HepG2 (cell line): Measurements from ENCODE around the gene MTUS2. TPM values are rescaled to one million over a fixed set of nuclear protein-coding genes. Genes with fewer than 3 reads are reported as not detected.

Experiments used
- ATAC-seq: fragments of 200-7000 bp; cut with Tn5 transposase; 3 replicates; pipeline ENCODE4 v1.9.1; 2020; ENCODE audit warnings: mild to moderate bottlenecking, moderate library complexity
- BruUV-seq: library from RNA; stranded (reverse); fragments of 400-500 nt; replicated peaks from 2 replicates; lab custom pipeline; 2021; lab: Mats Ljungman, UMichigan
- CTCF ChIA-PET: fragments of 300-600 bp; formaldehyde crosslinking; extraction: SDS; loops from one replicate; lab custom pipeline; 2021; ENCODE audit warnings: low total read pairs, inconsistent platforms, low intra/inter-chr PET ratio; lab: Yijun Ruan, JAX
- POLR2A ChIA-PET: fragments of 350-600 bp; sonication (Branson Sonifier 250); formaldehyde crosslinking; loops from one replicate; lab custom pipeline; 2020; ENCODE audit warnings: antibody characterized with exemption, inconsistent platforms; lab: Yijun Ruan, JAX
- DNase-seq: peaks from one replicate; pipeline ENCODE4 v3.0.0-alpha.2; 2015; ENCODE audit warnings: low spot score
- FAIRE-seq: peaks from 3 replicates; lab custom pipeline; 2011; peaks lifted over from hg19 to GRCh38; lab: Jason Lieb, UNC
- H2AFZ ChIP-seq: one replicate; pipeline ENCODE4 v1.6.1; 2011; ENCODE audit warnings: low read length, inconsistent platforms
- H3K27ac ChIP-seq: fragments of 300-600 bp; 3 replicates; pipeline ENCODE4 v1.8.0; 2011; ENCODE audit warnings: mixed run types, mild to moderate bottlenecking, mixed read lengths, low read length, inconsistent platforms; ENCODE audit not compliant: insufficient read depth; ENCODE audit errors: extremely low read length
- H3K27me3 ChIP-seq, 2 experiments: fragments of 200-600 bp in 1 of 2; 2 replicates in 1 of 2; 3 replicates in 1 of 2; pipeline versions ENCODE4 v1.6.0 to v1.8.0; 2011; ENCODE audit warnings: low read length in 2 of 2, mild to moderate bottlenecking in 2 of 2, moderate library complexity in 2 of 2, inconsistent platforms in 1 of 2; ENCODE audit not compliant: insufficient read depth in 2 of 2, control insufficient read depth in 1 of 2
- H3K36me3 ChIP-seq, 2 experiments: fragments of 200-600 bp in 1 of 2; replicated peaks in 1 of 2; 2 replicates in 1 of 2; 3 replicates in 1 of 2; pipeline versions ENCODE4 v1.5.1 to v1.8.0; 2011; ENCODE audit warnings: low read length in 2 of 2, inconsistent platforms in 1 of 2; ENCODE audit not compliant: insufficient read depth in 2 of 2, control insufficient read depth in 1 of 2
- H3K4me1 ChIP-seq: 2 replicates; pipeline ENCODE4 v1.5.1; 2012; ENCODE audit warnings: low read length, inconsistent platforms; ENCODE audit not compliant: insufficient read depth
- H3K4me2 ChIP-seq: 2 replicates; pipeline ENCODE4 v1.6.0; 2011; ENCODE audit warnings: low read depth, low read length, inconsistent platforms
- H3K4me3 ChIP-seq, 3 experiments: fragments of 200-600 bp in 1 of 3; sonication (generic), shearing (Covaris generic) in 1 of 3; replicated peaks in 1 of 3; 2 replicates each; pipeline ENCODE4 v1.5.1; 2011 to 2016; ENCODE audit warnings: low read length in 3 of 3, inconsistent platforms in 2 of 3, low read depth in 2 of 3, mild to moderate bottlenecking in 2 of 3, control low read depth in 1 of 3, mixed read lengths in 1 of 3; ENCODE audit not compliant: insufficient read depth in 1 of 3
- H3K79me2 ChIP-seq: one replicate; pipeline ENCODE4 v1.6.1; 2011; ENCODE audit warnings: low read length, inconsistent platforms; ENCODE audit not compliant: insufficient read depth
- H3K9ac ChIP-seq: 2 replicates; pipeline ENCODE4 v1.6.0; 2011; ENCODE audit warnings: mild to moderate bottlenecking, low read depth, low read length, inconsistent platforms; ENCODE audit not compliant: insufficient read depth
- H3K9me3 ChIP-seq: 2 replicates; pipeline ENCODE4 v1.5.1; 2012; ENCODE audit warnings: mild to moderate bottlenecking, low read length
- H4K20me1 ChIP-seq: 2 replicates; pipeline ENCODE4 v1.6.0; 2011; ENCODE audit warnings: inconsistent platforms, mild to moderate bottlenecking, low read length, moderate library complexity; ENCODE audit not compliant: insufficient read depth
- FOXC1 ChIP-seq: sonication (generic); formaldehyde crosslinking; IDR thresholded peaks from 2 replicates; pipeline ENCODE4 v1.8.0; 2022; ENCODE audit warnings: mild to moderate bottlenecking, missing genetic modification reagents, borderline replicate concordance
- KDM3A ChIP-seq: IDR thresholded peaks from 2 replicates; pipeline ENCODE4 v1.6.1; 2018; ENCODE audit warnings: low read depth, missing compliant biosample characterization
- POGZ ChIP-seq: sonication (generic); formaldehyde crosslinking; IDR thresholded peaks from 2 replicates; pipeline ENCODE4 v1.4.0; 2020; ENCODE audit warnings: mild to moderate bottlenecking, missing genetic modification reagents
- RBM22 ChIP-seq: fragments of 200-400 bp; formaldehyde crosslinking; optimal IDR thresholded peaks from 2 replicates; pipeline ENCODE3; 2017; ENCODE audit warnings: mild to moderate bottlenecking, low read length, moderate library complexity
- TEAD3 ChIP-seq: optimal IDR thresholded peaks from 2 replicates; pipeline ENCODE3; 2016; ENCODE audit warnings: borderline replicate concordance
- ZNF143 ChIP-seq: sonication (generic); formaldehyde crosslinking; IDR thresholded peaks from 2 replicates; pipeline ENCODE4 v1.4.0; 2020; ENCODE audit warnings: missing genetic modification reagents
- ZNF333 ChIP-seq: sonication (generic); formaldehyde crosslinking; IDR thresholded peaks from 2 replicates; pipeline ENCODE4 v1.4.0; 2020; ENCODE audit warnings: mild to moderate bottlenecking, missing genetic modification reagents, borderline replicate concordance
- ZNF570 ChIP-seq: sonication (generic); formaldehyde crosslinking; IDR thresholded peaks from 2 replicates; pipeline ENCODE4 v1.4.0; 2020; ENCODE audit warnings: mild to moderate bottlenecking, missing genetic modification reagents, borderline replicate concordance
- WGBS: methylation state at CpG from one replicate; pipeline ENCODE4 v1.1.6; 2017; ENCODE audit warnings: low lambda C conversion rate; 5-methylcytosine and 5-hydroxymethylcytosine counted together
- in situ Hi-C: cut with HindIII; loops from 2 replicates; pipeline ENCODE4 v1.10.0; 2017; ENCODE audit warnings: low pct_unique_long_range_greater_than_20kb; ENCODE audit not compliant: extremely low pct_ligation_motif_present
- intact Hi-C: fragments of 100-400 bp; cut with micrococcal nuclease; formaldehyde crosslinking; loops from one replicate; pipeline ENCODE4 v1.10.0; 2022; ENCODE audit not compliant: unreplicated experiment
- polyA plus RNA-seq, 8 experiments: library from polyadenylated mRNA; depleted of rRNA in 3 of 8; stranded (reverse) in 7 of 8; unstranded in 1 of 8; fragments of >200 nt; fragmentation: Illumina TruSeq in 4 of 8; extraction: Trizol in 4 of 8; gene quantifications; 2 replicates each; pipeline versions ENCODE4 v1.2.1 to v1.2.3, GENCODE V29; 2011 to 2016; ENCODE audit warnings: low read depth in 4 of 8, missing spikeins in 1 of 8, mixed read lengths in 1 of 8; ENCODE audit not compliant: insufficient read depth in 1 of 8
- total RNA-seq, 5 experiments: library from RNA; depleted of rRNA; stranded (reverse); fragments of >200 nt; fragmentation: Illumina TruSeq; extraction: Trizol; gene quantifications; 2 replicates each; pipeline ENCODE4 v1.2.3, GENCODE V29; 2016; ENCODE audit warnings: low read depth in 1 of 5
- TF ChIP-seq, protein P1 (sequence below): sonication (generic); formaldehyde crosslinking; IDR thresholded peaks from 2 replicates; pipeline ENCODE4 v1.4.0; 2020; ENCODE audit warnings: low read depth, mild to moderate bottlenecking, missing genetic modification reagents
- TF ChIP-seq, protein P2 (sequence below): sonication (generic); formaldehyde crosslinking; IDR thresholded peaks from 2 replicates; pipeline ENCODE4 v1.4.0; 2020; ENCODE audit warnings: low read depth, missing genetic modification reagents
- TF ChIP-seq, protein P3 (sequence below): sonication (generic); formaldehyde crosslinking; IDR thresholded peaks from 2 replicates; pipeline ENCODE4 v1.9.0; 2021; ENCODE audit warnings: mild to moderate bottlenecking, missing genetic modification reagents

The MTUS2 gene
- total and polyA plus RNA-seq, 2 of the 13 experiments (the other 11 are each of a cell fraction or from before 2014, with no cell fraction given), result not detected

DNA sequence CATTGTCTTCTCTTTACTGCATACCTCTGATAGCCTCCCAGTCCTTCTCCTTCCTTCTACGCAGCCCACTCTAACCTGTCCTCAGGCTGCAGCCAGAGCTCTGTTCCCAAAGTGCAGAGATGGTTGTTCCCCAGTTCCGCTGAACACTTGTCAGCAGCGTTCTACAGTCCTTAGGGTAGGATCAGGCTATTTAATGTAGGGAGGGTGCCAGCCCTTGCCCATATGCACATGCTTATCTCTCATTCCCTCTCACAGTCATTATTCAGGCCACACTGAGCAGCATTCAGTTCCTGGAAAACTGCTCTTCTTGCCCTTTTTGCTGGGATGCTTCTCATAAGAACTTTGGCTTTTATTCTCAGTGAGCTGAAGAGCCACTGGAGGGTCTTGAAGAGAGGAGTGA lies 180.7 kb downstream of the MTUS2 start (continued):
- TF ChIP-seq ZNF333 (no peak), FOXC1 (CRISPR knock-in tag) (no peak), RBM22 (no peak), ZNF143 (no peak), ZNF570 (no peak)
- TF ChIP-seq, protein P1, sequence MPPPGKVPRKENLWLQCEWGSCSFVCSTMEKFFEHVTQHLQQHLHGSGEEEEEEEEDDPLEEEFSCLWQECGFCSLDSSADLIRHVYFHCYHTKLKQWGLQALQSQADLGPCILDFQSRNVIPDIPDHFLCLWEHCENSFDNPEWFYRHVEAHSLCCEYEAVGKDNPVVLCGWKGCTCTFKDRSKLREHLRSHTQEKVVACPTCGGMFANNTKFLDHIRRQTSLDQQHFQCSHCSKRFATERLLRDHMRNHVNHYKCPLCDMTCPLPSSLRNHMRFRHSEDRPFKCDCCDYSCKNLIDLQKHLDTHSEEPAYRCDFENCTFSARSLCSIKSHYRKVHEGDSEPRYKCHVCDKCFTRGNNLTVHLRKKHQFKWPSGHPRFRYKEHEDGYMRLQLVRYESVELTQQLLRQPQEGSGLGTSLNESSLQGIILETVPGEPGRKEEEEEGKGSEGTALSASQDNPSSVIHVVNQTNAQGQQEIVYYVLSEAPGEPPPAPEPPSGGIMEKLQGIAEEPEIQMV (CRISPR knock-in tag), result no peak
- TF ChIP-seq, protein P2, sequence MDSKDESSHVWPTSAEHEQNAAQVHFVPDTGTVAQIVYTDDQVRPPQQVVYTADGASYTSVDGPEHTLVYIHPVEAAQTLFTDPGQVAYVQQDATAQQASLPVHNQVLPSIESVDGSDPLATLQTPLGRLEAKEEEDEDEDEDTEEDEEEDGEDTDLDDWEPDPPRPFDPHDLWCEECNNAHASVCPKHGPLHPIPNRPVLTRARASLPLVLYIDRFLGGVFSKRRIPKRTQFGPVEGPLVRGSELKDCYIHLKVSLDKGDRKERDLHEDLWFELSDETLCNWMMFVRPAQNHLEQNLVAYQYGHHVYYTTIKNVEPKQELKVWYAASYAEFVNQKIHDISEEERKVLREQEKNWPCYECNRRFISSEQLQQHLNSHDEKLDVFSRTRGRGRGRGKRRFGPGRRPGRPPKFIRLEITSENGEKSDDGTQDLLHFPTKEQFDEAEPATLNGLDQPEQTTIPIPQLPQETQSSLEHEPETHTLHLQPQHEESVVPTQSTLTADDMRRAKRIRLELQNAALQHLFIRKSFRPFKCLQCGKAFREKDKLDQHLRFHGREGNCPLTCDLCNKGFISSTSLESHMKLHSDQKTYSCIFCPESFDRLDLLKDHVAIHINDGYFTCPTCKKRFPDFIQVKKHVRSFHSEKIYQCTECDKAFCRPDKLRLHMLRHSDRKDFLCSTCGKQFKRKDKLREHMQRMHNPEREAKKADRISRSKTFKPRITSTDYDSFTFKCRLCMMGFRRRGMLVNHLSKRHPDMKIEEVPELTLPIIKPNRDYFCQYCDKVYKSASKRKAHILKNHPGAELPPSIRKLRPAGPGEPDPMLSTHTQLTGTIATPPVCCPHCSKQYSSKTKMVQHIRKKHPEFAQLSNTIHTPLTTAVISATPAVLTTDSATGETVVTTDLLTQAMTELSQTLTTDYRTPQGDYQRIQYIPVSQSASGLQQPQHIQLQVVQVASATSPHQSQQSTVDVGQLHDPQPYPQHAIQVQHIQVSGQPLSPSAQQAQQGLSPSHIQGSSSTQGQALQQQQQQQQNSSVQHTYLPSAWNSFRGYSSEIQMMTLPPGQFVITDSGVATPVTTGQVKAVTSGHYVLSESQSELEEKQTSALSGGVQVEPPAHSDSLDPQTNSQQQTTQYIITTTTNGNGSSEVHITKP (CRISPR knock-in tag), result no peak

DNA sequence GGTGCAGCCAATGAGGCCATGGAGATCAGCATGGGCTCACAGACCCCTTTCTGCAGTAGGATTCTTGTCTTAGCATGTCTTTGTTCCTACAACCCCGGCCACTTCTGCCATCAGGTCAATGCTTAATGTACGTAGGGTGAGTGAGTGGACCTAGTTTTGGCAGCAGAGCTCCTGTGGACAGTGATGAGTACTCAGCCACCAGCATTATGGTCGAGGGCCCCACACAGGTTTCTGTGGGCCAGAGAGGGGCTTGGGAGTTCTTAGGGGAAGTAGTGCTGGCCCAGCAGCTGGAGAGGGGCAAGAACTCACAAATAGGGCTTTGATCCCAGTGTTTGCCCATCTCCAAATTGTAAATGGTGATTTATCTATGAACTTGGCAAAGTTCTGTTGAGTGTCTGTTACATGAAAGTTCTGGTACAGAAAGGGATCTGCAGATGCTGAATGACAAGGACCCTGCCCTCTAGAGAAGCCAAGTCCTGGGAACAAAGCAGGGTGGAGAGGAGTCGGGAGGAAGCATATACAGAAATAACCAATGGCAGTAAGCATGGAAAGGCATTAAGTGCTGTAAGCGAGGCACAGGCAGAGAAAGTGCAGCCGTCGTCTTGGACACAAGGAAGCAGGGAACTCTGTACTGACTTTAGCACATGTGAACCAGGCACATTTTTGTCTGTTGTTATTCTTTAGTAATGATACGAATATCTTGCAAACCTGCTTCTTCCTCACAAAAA lies 185.1 kb downstream of the MTUS2 start:
- in situ Hi-C loops, result no loop called here
- TF ChIP-seq, protein P3, sequence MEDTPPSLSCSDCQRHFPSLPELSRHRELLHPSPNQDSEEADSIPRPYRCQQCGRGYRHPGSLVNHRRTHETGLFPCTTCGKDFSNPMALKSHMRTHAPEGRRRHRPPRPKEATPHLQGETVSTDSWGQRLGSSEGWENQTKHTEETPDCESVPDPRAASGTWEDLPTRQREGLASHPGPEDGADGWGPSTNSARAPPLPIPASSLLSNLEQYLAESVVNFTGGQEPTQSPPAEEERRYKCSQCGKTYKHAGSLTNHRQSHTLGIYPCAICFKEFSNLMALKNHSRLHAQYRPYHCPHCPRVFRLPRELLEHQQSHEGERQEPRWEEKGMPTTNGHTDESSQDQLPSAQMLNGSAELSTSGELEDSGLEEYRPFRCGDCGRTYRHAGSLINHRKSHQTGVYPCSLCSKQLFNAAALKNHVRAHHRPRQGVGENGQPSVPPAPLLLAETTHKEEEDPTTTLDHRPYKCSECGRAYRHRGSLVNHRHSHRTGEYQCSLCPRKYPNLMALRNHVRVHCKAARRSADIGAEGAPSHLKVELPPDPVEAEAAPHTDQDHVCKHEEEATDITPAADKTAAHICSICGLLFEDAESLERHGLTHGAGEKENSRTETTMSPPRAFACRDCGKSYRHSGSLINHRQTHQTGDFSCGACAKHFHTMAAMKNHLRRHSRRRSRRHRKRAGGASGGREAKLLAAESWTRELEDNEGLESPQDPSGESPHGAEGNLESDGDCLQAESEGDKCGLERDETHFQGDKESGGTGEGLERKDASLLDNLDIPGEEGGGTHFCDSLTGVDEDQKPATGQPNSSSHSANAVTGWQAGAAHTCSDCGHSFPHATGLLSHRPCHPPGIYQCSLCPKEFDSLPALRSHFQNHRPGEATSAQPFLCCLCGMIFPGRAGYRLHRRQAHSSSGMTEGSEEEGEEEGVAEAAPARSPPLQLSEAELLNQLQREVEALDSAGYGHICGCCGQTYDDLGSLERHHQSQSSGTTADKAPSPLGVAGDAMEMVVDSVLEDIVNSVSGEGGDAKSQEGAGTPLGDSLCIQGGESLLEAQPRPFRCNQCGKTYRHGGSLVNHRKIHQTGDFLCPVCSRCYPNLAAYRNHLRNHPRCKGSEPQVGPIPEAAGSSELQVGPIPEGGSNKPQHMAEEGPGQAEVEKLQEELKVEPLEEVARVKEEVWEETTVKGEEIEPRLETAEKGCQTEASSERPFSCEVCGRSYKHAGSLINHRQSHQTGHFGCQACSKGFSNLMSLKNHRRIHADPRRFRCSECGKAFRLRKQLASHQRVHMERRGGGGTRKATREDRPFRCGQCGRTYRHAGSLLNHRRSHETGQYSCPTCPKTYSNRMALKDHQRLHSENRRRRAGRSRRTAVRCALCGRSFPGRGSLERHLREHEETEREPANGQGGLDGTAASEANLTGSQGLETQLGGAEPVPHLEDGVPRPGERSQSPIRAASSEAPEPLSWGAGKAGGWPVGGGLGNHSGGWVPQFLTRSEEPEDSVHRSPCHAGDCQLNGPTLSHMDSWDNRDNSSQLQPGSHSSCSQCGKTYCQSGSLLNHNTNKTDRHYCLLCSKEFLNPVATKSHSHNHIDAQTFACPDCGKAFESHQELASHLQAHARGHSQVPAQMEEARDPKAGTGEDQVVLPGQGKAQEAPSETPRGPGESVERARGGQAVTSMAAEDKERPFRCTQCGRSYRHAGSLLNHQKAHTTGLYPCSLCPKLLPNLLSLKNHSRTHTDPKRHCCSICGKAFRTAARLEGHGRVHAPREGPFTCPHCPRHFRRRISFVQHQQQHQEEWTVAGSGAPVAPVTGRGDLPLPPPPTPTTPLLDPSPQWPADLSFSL (CRISPR knock-in tag), result no peak
- TF ChIP-seq POGZ (CRISPR knock-in tag), result no peak
- TF ChIP-seq TEAD3 (CRISPR knock-in tag), result no peak
- TF ChIP-seq KDM3A (CRISPR knock-in tag), result no peak

More for the DNA sequence above, 185.1 kb downstream of the MTUS2 start:
- FAIRE-seq (no peak), ATAC-seq (no peak), DNase-seq (no peak)
- ChIA-PET POLR2A (no interaction called here), CTCF (no interaction called here)
- Histone ChIP-seq H3K27me3 (no peaks in the 10 kb centered on the region), H3K4me1 (no peaks in the 10 kb centered on the region), H2AFZ (no peak overlapping the region), H3K9ac (no peak overlapping the region), H3K79me2 (no peaks in the 10 kb centered on the region), H3K27ac (no peak overlapping the region), H4K20me1 (no peaks in the 10 kb centered on the region), H3K4me3 (no peak overlapping the region), H3K4me2 (no peak overlapping the region), H3K36me3 (no peaks in the 10 kb centered on the region), H3K9me3 (peaks cover 65% of the 10 kb centered on the region)
- WGBS, result 0% methylated on average over 7 of the region's 8 CpGs
- BruUV-seq, result no TSS peak
- intact Hi-C loops, result no loop called here
